Epithelial cell of proximal tubule (primary cell): Measurements from ENCODE around the gene MAST4. TPM values are rescaled to one million over a fixed set of nuclear protein-coding genes. Genes with fewer than 3 reads are reported as not detected.
"Not testable (repeated sequence)": the region's sequence is repeated elsewhere in the genome, so short reads cannot be mapped to it uniquely, and the experiment has no call there.

Experiments used
- DNase-seq: peaks from one replicate; pipeline ENCODE4 v3.0.0-alpha.2; 2011; ENCODE audit warnings: low read depth
- H3K4me3 ChIP-seq: 2 replicates; pipeline ENCODE4 v1.5.1; 2011; ENCODE audit warnings: low read depth, mild to moderate bottlenecking, low read length
- total RNA-seq: library from RNA; depleted of rRNA; stranded (reverse); fragments of >200 nt; gene quantifications from 2 replicates; pipeline ENCODE4 v1.2.3, GENCODE V29; 2015
- TF ChIP-seq, protein P1 (sequence below): conservative IDR thresholded peaks from 2 replicates; pipeline ENCODE4 v1.5.1; 2012; ENCODE audit warnings: low read depth, mild to moderate bottlenecking, low read length

MAST4 gene
- total RNA-seq, 1 donor from 2014 or later = 17.3 TPM

GRCh38 chr5:66745297-66745696 is 149.1 kb downstream of the MAST4 start:
- TF ChIP-seq, protein P1, sequence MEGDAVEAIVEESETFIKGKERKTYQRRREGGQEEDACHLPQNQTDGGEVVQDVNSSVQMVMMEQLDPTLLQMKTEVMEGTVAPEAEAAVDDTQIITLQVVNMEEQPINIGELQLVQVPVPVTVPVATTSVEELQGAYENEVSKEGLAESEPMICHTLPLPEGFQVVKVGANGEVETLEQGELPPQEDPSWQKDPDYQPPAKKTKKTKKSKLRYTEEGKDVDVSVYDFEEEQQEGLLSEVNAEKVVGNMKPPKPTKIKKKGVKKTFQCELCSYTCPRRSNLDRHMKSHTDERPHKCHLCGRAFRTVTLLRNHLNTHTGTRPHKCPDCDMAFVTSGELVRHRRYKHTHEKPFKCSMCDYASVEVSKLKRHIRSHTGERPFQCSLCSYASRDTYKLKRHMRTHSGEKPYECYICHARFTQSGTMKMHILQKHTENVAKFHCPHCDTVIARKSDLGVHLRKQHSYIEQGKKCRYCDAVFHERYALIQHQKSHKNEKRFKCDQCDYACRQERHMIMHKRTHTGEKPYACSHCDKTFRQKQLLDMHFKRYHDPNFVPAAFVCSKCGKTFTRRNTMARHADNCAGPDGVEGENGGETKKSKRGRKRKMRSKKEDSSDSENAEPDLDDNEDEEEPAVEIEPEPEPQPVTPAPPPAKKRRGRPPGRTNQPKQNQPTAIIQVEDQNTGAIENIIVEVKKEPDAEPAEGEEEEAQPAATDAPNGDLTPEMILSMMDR = no peak
- DNase-seq = no peak

DNA sequence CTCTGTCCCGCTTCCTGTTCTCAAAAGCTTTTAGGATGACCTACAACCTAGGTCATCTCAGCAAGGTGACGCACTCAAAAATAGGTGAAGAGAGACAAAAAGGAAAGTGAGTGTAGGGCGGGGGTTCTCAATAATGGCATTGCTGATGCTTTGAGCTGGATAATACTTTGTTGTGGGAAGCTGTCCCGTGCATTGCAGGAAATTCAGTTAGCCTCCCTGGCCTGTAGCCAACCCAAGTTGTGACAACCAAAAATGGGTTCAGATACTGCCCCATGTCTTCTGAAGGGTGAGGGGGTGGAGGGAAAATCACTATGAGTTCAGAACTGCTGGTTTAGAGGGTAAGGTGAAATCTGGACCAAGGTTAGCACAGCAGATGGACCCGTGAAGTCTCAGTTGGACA is 151.4 kb downstream of the MAST4 start:
- TF ChIP-seq, protein P1 = no peak
- no peak for DNase-seq
- no peak overlapping the region for H3K4me3 ChIP-seq

More at GRCh38 chr5:66745297-66745696, 149.1 kb downstream of the MAST4 start:
- no peak overlapping the region for H3K4me3 ChIP-seq

DNA sequence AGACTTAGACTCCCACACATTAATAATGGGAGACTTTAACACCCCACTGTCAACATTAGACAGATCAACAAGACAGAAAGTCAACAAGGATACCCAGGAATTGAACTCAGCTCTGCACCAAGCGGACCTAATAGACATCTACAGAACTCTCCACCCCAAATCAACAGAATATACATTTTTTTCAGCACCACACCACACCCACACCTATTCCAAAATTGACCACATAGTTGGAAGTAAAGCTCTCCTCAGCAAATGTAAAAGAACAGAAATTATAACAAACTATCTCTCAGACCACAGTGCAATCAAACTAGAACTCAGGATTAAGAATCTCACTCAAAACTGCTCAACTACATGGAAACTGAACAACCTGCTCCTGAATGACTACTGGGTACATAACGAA is 156.5 kb downstream of the MAST4 start:
- not testable (repeated sequence) for DNase-seq, H3K4me3 ChIP-seq

DNA sequence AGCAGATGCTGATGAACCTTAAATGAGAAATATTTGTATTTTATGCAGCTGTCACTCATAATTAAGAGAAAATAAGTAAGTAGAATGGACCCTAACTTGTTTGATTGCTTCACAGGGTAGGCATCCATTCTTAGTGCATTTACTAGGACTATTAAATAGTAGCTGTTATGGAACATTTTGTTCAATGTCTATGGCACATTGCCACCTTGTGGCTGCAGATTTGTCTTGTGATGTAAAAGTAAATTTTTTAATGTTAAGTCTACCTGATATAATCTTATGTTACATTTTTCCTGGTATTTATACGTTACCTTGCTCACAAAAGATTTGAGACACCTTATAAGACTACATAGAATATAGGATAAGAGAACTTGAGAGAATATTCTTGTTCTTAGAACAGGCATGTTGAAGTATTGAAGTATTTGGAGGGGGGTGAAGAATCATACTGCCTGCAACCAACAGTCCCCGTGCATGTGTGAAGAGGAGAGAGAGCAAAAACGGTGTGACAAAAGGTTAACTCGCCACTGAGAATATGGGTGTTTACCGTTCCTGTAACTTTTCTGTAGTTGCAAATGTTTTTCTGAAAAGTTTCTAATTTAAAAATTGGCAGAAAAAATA is 161.1 kb downstream of the MAST4 start:
- TF ChIP-seq, protein P1 = peak; percentile 64
- DNase-seq = no peak

DNA sequence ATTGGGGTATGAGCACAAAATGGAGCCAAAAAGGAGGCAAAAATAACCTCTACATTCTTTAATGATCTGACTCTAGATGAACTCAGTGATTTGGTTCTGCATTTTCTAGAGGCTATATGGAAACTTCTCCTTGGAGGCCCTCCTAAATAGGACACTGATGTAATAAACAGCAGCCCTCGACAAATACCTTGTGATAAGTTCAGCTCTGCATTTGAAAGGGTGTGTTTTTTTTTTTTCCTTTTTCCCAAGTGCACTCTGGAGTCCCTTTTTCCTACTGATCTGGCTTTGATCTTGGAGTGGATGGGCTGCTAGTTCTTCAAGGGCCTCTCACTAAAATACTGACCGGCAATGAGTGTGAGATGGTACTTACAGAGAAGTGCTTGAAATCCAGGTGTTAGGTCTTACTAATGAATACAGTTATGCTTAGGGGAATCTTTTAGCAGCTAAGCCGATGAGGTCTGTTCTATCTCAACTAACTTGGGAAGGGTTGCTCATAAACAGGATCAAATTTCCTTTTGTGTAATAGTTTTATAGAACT is 161.7 kb downstream of the MAST4 start:
- TF ChIP-seq, protein P1 = no peak
- no peak overlapping the region for H3K4me3 ChIP-seq
- DNase-seq = no peak

More for the DNA sequence above, 161.1 kb downstream of the MAST4 start:
- H3K4me3 ChIP-seq = no peak overlapping the region

- TF ChIP-seq, protein P1 = no peak
- DNase-seq = no peak
- no peak overlapping the region for H3K4me3 ChIP-seq
Observed at GRCh38 chr5:66769030-66769733, 173.0 kb downstream of the MAST4 start.

DNA sequence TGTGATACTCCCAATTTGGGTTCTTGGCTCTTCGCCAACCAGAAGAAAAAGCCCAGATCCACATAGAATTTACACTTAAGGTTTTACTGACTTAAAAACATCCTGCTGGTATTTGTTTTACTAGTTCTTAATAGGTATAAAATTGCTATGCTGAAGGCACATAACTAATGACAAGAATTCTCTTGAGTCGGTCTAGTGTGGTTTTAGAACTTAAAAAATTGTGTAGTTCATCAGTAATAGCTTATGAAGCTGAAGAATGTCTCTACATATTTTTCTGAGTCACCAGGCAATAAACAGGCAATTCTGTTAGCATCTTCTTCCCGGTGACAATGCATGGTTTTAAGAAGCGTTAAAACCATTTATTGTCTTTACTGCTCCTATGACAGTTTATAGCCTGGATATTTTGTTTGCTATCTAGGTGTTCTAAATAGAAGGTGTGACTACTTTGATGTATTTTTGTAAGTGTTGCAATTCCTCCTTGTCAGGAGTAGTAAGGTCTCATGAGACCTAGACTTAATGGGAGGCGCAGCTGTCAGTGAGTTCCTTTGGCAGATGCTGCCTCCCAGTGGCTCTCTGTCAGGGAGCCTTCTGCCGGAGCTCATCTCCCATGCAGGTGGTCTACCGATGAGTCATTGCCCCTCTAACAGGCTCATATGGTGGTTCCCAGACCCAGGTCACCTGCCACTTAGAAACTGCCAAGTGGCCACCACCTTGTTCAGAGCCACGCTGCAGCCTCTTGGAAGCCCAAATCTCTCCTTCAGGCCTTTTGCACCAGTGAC is 173.8 kb downstream of the MAST4 start:
- DNase-seq = no peak
- TF ChIP-seq, protein P1 = peak; percentile 37
- no peak overlapping the region for H3K4me3 ChIP-seq
